ENCODE data around the gene DTX4.

Gene DTX4

GRCh38 chr11:59216641-59217564 is 45.0 kb downstream of the DTX4 start:
- DNase-seq (ENCODE audit: low read depth in 1 of 2, low spot score in 1 of 2) = no peak

DNA sequence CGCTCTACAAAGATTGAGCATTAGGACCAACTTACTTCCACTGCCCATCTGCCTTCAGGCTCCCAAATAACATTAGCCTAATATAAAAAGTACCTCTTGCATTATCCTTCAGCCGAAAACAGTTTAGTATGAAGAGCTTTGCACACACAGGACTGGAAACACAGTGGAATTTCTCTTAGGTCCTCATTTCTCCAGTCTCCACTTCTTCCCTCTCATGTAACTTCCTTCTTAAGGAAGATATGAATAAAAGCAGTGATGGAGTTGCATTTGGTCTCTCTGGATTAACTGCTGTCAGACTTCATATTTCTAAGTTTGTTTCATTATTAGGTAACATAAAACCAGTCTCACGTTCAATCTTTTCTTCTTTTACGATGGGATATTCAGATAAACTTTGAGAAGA is 46.4 kb downstream of the DTX4 start:
- no peak for DNase-seq (ENCODE audit: low read depth in 1 of 2, low spot score in 1 of 2)

GRCh38 chr11:59218893-59219292 is 47.0 kb downstream of the DTX4 start:
- DNase-seq (ENCODE audit: low read depth in 1 of 2, low spot score in 1 of 2) = no peak

GRCh38 chr11:59219836-59220235 is 47.9 kb downstream of the DTX4 start:
- no peak for DNase-seq (ENCODE audit: low read depth in 1 of 2, low spot score in 1 of 2)

DNA sequence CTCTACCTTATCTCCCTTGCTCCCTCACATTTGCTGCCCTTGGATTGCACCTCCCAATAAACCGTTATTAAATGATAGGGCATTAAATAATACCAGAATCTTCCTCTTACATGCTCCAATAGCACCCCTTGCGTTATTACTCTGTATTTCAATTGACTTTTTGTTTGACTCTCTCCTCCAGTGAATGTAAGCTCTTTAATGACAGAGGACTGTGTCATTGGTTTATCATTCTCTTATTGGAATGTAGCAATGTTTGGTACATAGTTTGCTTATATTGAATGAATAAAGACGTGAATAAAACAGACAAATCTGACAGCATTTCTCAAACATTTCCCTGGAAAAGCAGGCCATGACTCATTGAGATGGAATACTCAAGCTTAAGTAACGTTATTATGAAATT is 49.5 kb downstream of the DTX4 start:
- no peak for DNase-seq (ENCODE audit: low read depth in 1 of 2, low spot score in 1 of 2)

DNA sequence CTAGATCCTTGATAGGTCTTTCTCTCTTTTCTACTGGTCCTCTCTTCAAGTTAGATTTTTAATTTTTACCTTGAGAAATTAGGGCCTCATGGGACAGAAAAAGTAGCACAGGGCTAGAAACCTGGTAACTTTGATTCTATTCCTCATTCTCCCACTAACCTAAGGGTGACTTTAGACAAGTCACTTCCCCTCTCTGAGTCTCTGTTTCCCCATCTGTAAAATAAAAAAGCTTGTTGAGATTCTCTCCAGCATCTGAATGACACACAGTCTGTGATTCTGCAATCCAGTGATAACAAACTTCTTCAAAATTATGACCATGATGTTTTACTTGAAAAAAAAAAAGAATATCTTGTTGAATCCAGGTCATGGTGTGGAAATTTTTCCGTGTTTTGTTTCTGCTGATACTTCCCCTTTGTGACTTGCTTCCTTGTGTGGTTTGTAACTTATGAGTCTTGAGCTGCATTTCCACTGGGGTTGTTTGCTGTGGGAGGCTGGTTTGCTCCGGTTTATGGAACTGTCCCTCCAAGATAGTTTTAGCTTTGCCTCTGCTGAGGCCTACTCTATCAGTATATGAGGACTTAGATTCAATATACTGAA is 50.6 kb downstream of the DTX4 start:
- DNase-seq (ENCODE audit: low read depth in 1 of 2, low spot score in 1 of 2) = no peak

DNA sequence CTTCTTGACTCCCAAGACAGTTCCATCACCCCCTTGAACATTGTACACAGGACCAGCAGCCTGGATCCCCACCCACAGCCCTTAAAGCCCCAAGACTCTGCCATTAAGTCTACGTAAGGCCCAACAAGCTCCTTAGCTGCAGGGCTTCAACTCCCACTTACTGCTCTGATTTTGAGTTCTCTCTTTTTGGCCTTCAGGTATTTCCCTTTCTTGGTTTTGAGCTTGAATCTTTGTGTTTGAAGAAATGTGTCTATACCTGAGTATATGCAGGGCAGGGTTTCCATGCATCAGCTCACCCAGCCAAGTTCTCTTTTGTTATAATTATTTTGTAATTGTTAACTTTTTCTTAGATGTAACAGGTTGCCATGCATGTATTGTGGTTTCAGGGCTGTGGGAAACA is 51.2 kb downstream of the DTX4 start:
- no peak for DNase-seq (ENCODE audit: low read depth in 1 of 2, low spot score in 1 of 2)

- DNase-seq (ENCODE audit: low read depth in 1 of 2, low spot score in 1 of 2) = no peak
Observed at GRCh38 chr11:59223611-59224010, 51.7 kb downstream of the DTX4 start.

DNA sequence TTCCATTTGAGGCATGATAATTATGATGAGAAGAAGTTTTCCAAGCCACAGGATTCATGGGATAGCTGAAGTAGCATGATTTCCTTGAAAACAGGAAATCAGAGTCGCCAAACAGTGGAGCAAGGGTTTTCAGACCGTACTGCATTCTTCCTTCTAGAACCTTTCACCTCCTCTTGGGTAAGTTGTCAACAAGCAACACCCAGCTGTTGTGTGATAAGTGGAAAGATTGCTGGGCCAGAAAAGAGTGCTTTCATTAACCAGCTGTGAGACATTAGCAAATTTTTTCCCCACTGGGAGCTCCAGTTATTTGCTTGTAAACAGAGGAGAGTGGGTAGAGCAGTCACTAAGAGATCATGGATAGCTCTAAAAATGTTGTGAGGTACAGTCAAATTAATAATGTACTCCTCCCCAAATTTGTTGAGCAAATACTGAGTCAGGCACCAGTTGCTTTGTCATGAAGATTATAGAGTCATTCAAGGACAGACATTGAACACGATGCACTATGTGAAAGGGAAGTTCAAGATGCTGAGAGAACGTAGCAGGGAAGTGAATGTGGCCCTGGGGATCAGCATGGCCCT is 52.5 kb downstream of the DTX4 start:
- DNase-seq (ENCODE audit: low read depth in 1 of 2, low spot score in 1 of 2) = no peak

DNA sequence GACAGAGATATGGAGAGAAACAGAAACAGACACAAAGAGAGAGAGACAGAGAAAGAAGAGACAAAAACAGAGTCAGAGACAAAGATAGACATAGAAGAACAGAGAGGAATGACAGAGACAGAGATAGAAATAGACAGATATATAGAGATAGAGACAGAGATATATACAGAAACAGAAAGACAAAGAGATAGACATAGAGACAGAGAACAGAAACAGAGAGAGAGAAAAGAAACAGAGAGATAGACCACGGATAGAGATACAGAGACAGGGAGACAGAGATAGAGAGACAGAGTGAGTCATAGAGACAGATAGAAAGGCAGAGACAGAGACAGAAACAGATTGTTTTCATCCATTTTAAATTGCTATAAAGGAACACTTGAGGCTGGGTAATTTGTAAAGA is 53.1 kb downstream of the DTX4 start:
- no peak for DNase-seq (ENCODE audit: low read depth in 1 of 2, low spot score in 1 of 2)

DNA sequence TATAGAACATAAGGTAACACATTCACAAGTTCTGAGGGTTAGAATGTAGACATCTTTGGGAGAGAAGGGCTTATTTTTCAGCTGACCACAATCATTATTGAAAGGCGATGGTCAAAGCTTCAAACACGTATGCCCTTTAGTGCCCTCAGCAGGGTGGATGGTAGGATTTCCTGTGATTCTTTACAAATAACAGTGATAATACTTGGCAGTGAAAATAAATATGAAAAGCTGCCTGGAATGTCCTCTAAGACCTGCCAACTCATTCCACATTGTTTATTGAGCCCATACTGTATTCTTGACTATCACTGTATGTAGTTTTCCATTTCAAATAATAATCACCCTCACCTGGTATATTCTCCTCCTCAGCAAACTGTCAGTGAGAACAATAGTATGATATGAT is 54.5 kb downstream of the DTX4 start:
- DNase-seq (ENCODE audit: low read depth in 1 of 2, low spot score in 1 of 2) = no peak

- no peak for DNase-seq (ENCODE audit: low read depth in 1 of 2, low spot score in 1 of 2)
Observed at GRCh38 chr11:59240322-59240721, 68.4 kb downstream of the DTX4 start.

DNA sequence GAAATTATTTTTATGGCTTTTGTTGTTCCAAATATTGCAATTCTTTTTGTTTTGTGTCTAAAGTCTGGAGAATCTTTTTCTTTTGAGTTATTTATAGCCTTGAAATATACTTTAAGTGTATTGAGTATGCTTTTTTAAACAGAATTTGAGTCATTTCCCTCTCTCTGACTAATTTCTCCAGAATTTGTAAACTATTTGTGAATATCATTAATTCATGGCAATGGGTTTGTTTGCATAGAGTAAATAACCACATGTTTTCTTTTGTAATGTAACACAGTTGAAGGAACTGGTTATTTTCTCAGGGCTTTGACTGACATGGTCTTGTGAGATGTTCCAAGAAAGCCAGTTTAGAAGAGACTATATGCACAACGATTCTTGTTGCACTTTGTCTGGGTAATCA is 71.7 kb downstream of the DTX4 start:
- DNase-seq (ENCODE audit: low read depth in 1 of 2, low spot score in 1 of 2) = no peak

GRCh38 chr11:59247531-59248227 is 75.7 kb downstream of the DTX4 start:
- DNase-seq (ENCODE audit: low read depth in 1 of 2, low spot score in 1 of 2) = no peak

GRCh38 chr11:59249535-59249934 is 77.6 kb downstream of the DTX4 start:
- DNase-seq (ENCODE audit: low read depth in 1 of 2, low spot score in 1 of 2) = no peak

DNA sequence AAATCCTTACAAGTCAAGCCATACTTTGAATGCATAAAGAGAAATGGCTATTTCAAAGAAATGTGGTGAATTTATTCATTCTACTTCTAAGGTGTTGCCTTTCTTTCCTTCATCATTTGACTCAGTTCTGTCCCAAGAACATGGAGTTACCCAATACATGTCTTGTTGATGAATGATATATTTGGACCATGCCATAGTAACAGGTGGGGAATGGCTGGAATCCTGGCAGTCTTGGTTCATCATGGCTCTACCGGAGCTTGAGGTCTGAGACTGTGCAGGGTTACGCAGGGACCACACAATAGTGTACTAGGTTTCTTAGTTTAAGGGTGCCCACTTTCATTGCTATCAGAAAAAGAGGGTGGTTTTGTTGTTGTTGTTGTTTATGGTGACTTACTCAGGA is 81.1 kb downstream of the DTX4 start:
- no peak for DNase-seq (ENCODE audit: low read depth in 1 of 2, low spot score in 1 of 2)

GRCh38 chr11:59254286-59254685 is 82.4 kb downstream of the DTX4 start:
- DNase-seq (ENCODE audit: low read depth in 1 of 2, low spot score in 1 of 2) = no peak

- DNase-seq (ENCODE audit: low read depth in 1 of 2, low spot score in 1 of 2) = no peak
Observed at GRCh38 chr11:59255281-59255680, 83.3 kb downstream of the DTX4 start.

All from activated T-helper 1 cell treated with anti-CD3 and anti-CD28 coated beads, Interleukin-2, amount 50 U/mL, for 16 hours (primary cell).